Activated T-cell treated with anti-CD3 and anti-CD28 coated beads, Interleukin-2, amount 50 U/mL, for 4 hours (primary cell): ENCODE data around the gene ADRA1B. TPM values are rescaled to one million over a fixed set of nuclear protein-coding genes. Genes with fewer than 3 reads are reported as not detected.
"Not testable (repeated sequence)": the region's sequence is repeated elsewhere in the genome, so short reads cannot be mapped to it uniquely, and the experiment has no call there.

ENCODE experiments used
- ATAC-seq, 2 donors: fragments of 200-7000 bp; cut with Tn5 transposase; one replicate each; pipeline ENCODE4 v1.10.0; 2021
- DNase-seq: peaks from one replicate; pipeline ENCODE4 v3.0.0-alpha.2; 2020
- H3K27me3 Mint-ChIP-seq: one replicate; pipeline ENCODE4 v1.8.0; 2021; ENCODE audit warnings: low read depth, mixed read lengths
- H3K36me3 Mint-ChIP-seq: one replicate; pipeline ENCODE4 v1.8.0; 2022; ENCODE audit warnings: mixed read lengths; ENCODE audit not compliant: insufficient read depth
- H3K4me1 Mint-ChIP-seq: one replicate; pipeline ENCODE4 v1.8.0; 2021; ENCODE audit warnings: low read depth, mixed read lengths
- H3K4me3 Mint-ChIP-seq: one replicate; pipeline ENCODE4 v1.8.0; 2021; ENCODE audit warnings: mild to moderate bottlenecking, moderate library complexity, mixed read lengths
- H3K9me3 Mint-ChIP-seq: one replicate; pipeline ENCODE4 v1.8.0; 2021; ENCODE audit warnings: mixed read lengths
- total RNA-seq, 3 donors: library from RNA; stranded (reverse); gene quantifications; one replicate each; pipeline ENCODE4 v1.2.1, GENCODE V29; 2021

Gene ADRA1B
- total RNA-seq, 3 donors from 2014 or later, result 0.43 to 0.71 (median 0.49) TPM

GRCh38 chr5:160014197-160014596 is 97.9 kb downstream of the ADRA1B start:
- peaks cover 28% of the 10 kb centered on the region for H3K36me3 Mint-ChIP-seq
- not testable (repeated sequence) for H3K9me3 Mint-ChIP-seq, H3K4me3 Mint-ChIP-seq, H3K27me3 Mint-ChIP-seq, DNase-seq, ATAC-seq
- peaks cover 31% of the 10 kb centered on the region for H3K4me1 Mint-ChIP-seq

- H3K9me3 Mint-ChIP-seq, result no peaks in the 10 kb centered on the region
- H3K4me3 Mint-ChIP-seq, result no peak overlapping the region
- H3K27me3 Mint-ChIP-seq, result no peaks in the 10 kb centered on the region
- H3K4me1 Mint-ChIP-seq, result peaks cover 31% of the 10 kb centered on the region
- ATAC-seq, result no peak
- H3K36me3 Mint-ChIP-seq, result peaks cover 31% of the 10 kb centered on the region
- no peak for DNase-seq
These were observed 102.8 kb downstream of the ADRA1B start for GRCh38 chr5:160018945-160019625.

- H3K4me3 Mint-ChIP-seq, result no peak overlapping the region
- no peak for ATAC-seq
These were observed 104.0 kb downstream of the ADRA1B start for GRCh38 chr5:160020266-160020770.

GRCh38 chr5:160020964-160021363 is 104.7 kb downstream of the ADRA1B start:
- ATAC-seq (no peak), DNase-seq (no peak)
- Mint-ChIP-seq H3K4me1 (peaks cover 34% of the 10 kb centered on the region), H3K27me3 (no peaks in the 10 kb centered on the region), H3K9me3 (no peaks in the 10 kb centered on the region), H3K4me3 (no peak overlapping the region), H3K36me3 (peaks cover 31% of the 10 kb centered on the region)

More at GRCh38 chr5:160020266-160020770, 104.0 kb downstream of the ADRA1B start:
- no peak for DNase-seq
- Mint-ChIP-seq H3K27me3 (no peaks in the 10 kb centered on the region), H3K4me1 (peaks cover 29% of the 10 kb centered on the region), H3K9me3 (no peaks in the 10 kb centered on the region), H3K36me3 (peaks cover 31% of the 10 kb centered on the region)

- peaks cover 36% of the 10 kb centered on the region for H3K4me1 Mint-ChIP-seq
- no peaks in the 10 kb centered on the region for H3K9me3 Mint-ChIP-seq
- no peaks in the 10 kb centered on the region for H3K27me3 Mint-ChIP-seq
- ATAC-seq, result peak; percentile 84 to 89
- peak; percentile 40 for DNase-seq
- H3K36me3 Mint-ChIP-seq, result peaks cover 30% of the 10 kb centered on the region
- H3K4me3 Mint-ChIP-seq, result no peak overlapping the region
These were observed 105.7 kb downstream of the ADRA1B start for GRCh38 chr5:160021831-160022446.

Other genes with a start within 250 kb of the ADRA1B start
- 10 to 100 TPM; 88.5 to 88.6 (median 88.6) TPM for gene TTC1, start 92.7 kb downstream of the ADRA1B start, total RNA-seq
- 10 to 100 TPM; 22.7 to 25.0 (median 24.9) TPM for gene PWWP2A, start 203.0 kb downstream of the ADRA1B start, total RNA-seq